SK-N-SH (cell line): ENCODE measurements around the gene SLCO3A1. TPM values are rescaled to one million over a fixed set of nuclear protein-coding genes. Genes with fewer than 3 reads are reported as not detected.

Experiments
- CTCF ChIA-PET: fragments of 300-600, 350-600 bp; formaldehyde crosslinking; extraction: SDS; loops from one replicate; lab custom pipeline; 2021; lab: Yijun Ruan, JAX
- POLR2A ChIA-PET: fragments of 350-600 bp; sonication (Branson Sonifier 250); formaldehyde crosslinking; extraction: SDS; loops from one replicate; lab custom pipeline; 2020; ENCODE audit warnings: antibody characterized with exemption, inconsistent platforms; lab: Yijun Ruan, JAX
- DNase-seq: peaks from one replicate; pipeline ENCODE4 v3.0.0; 2012
- H2AFZ ChIP-seq: fragments of 200-600 bp; sonication (generic); 2 replicates; pipeline ENCODE4 v1.8.1; 2016; ENCODE audit warnings: antibody characterized with exemption, mild to moderate bottlenecking, low read depth
- H3F3A ChIP-seq: fragments of 200-600 bp; sonication (generic); replicated peaks from 2 replicates; pipeline ENCODE3; 2016; ENCODE audit warnings: antibody characterized with exemption, mild to moderate bottlenecking; ENCODE audit not compliant: insufficient read depth
- H3K27ac ChIP-seq, 2 experiments: fragments of 200-500 bp in 1 of 2; fragments of 200-600 bp in 1 of 2; sonication (Bioruptor generic) in 1 of 2; sonication (generic), shearing (Covaris generic) in 1 of 2; 2 replicates each; pipeline versions ENCODE4 v1.5.1 to v1.6.1; 2014 to 2016; ENCODE audit warnings: low read depth in 2 of 2, inconsistent platforms in 1 of 2, low read length in 1 of 2, mild to moderate bottlenecking in 1 of 2, mixed read lengths in 1 of 2
- H3K27me3 ChIP-seq: fragments of 200-600 bp; sonication (generic), shearing (Covaris generic); 2 replicates; pipeline ENCODE4 v1.6.1; 2016; ENCODE audit warnings: mixed run types; ENCODE audit not compliant: insufficient read depth
- H3K36me3 ChIP-seq, 2 experiments: fragments of 200-500 bp in 1 of 2; fragments of 200-600 bp in 1 of 2; sonication (Bioruptor generic) in 1 of 2; sonication (generic) in 1 of 2; replicated peaks in 1 of 2; 2 replicates each; pipeline versions ENCODE3 to v1.5.1; 2014 to 2016; ENCODE audit warnings: low read length in 1 of 2, mild to moderate bottlenecking in 1 of 2; ENCODE audit not compliant: insufficient read depth in 2 of 2, control insufficient read depth in 1 of 2
- H3K4me1 ChIP-seq, 2 experiments: fragments of 200-500 bp in 1 of 2; fragments of 200-600 bp in 1 of 2; sonication (Bioruptor generic) in 1 of 2; sonication (generic), shearing (Covaris generic) in 1 of 2; 2 replicates each; pipeline versions ENCODE4 v1.5.1 to v1.6.1; 2014 to 2016; ENCODE audit warnings: low read depth in 1 of 2, low read length in 1 of 2, mixed run types in 1 of 2; ENCODE audit not compliant: insufficient read depth in 2 of 2, control insufficient read depth in 1 of 2
- H3K4me2 ChIP-seq: fragments of 200-600 bp; sonication (generic), shearing (Covaris generic); 2 replicates; pipeline ENCODE4 v1.6.1; 2017; ENCODE audit warnings: mixed run types
- H3K4me3 ChIP-seq, 2 experiments: fragments of 200-500 bp in 1 of 2; fragments of 200-600 bp in 1 of 2; sonication (Bioruptor generic) in 1 of 2; sonication (generic), shearing (Covaris generic) in 1 of 2; 2 replicates each; pipeline versions ENCODE4 v1.5.1 to v1.8.1; 2014 to 2016; ENCODE audit warnings: low read depth in 2 of 2, inconsistent platforms in 1 of 2, low read length in 1 of 2, mild to moderate bottlenecking in 1 of 2, mixed read lengths in 1 of 2, moderate library complexity in 1 of 2
- H3K79me2 ChIP-seq: fragments of 200-600 bp; sonication (generic); 2 replicates; pipeline ENCODE4 v1.8.1; 2017; ENCODE audit warnings: mild to moderate bottlenecking; ENCODE audit not compliant: insufficient read depth
- H3K9ac ChIP-seq: fragments of 200-600 bp; sonication (generic); 2 replicates; pipeline ENCODE4 v1.6.1; 2017; ENCODE audit warnings: mixed run types
- H3K9me2 ChIP-seq: fragments of 200-600 bp; sonication (generic); 2 replicates; pipeline ENCODE4 v1.6.1; 2017; ENCODE audit warnings: mixed run types
- H3K9me3 ChIP-seq: fragments of 200-600 bp; sonication (generic); 2 replicates; pipeline ENCODE4 v1.6.1; 2017; ENCODE audit warnings: mixed run types, mild to moderate bottlenecking, moderate library complexity
- H4K20me1 ChIP-seq: fragments of 200-600 bp; sonication (generic); 2 replicates; pipeline ENCODE4 v1.6.1; 2017; ENCODE audit warnings: mild to moderate bottlenecking, mixed run types; ENCODE audit not compliant: insufficient read depth
- ELF1 ChIP-seq: IDR thresholded peaks from 2 replicates; pipeline ENCODE4 v1.4.0; 2012
- EZH2phosphoT487 ChIP-seq: fragments of 200-600 bp; sonication (generic); IDR thresholded peaks from 2 replicates; pipeline ENCODE4 v1.6.1; 2017; ENCODE audit warnings: low read depth, mixed run types, mild to moderate bottlenecking, antibody characterized with exemption, moderate library complexity, borderline replicate concordance
- GATA2 ChIP-seq: sonication (generic); formaldehyde crosslinking; IDR thresholded peaks from 2 replicates; pipeline ENCODE4 v1.5.0; 2020; ENCODE audit warnings: mild to moderate bottlenecking, missing genetic modification reagents
- JUND ChIP-seq: IDR thresholded peaks from 2 replicates; pipeline ENCODE4 v1.4.0; 2012
- NFIC ChIP-seq: IDR thresholded peaks from 2 replicates; pipeline ENCODE4 v1.4.0; 2012; ENCODE audit warnings: borderline replicate concordance
- NRF1 ChIP-seq: IDR thresholded peaks from 2 replicates; pipeline ENCODE4 v1.6.1; 2012; ENCODE audit warnings: low read depth, mild to moderate bottlenecking, low read length
- POLR2AphosphoS5 ChIP-seq: IDR thresholded peaks from 2 replicates; pipeline ENCODE4 v1.6.1; 2012; ENCODE audit warnings: low read depth, low read length
- RAD21 ChIP-seq: IDR thresholded peaks from 2 replicates; pipeline ENCODE4 v1.6.1; 2012; ENCODE audit warnings: mild to moderate bottlenecking, low read length
- RXRA ChIP-seq: IDR thresholded peaks from 2 replicates; pipeline ENCODE4 v1.4.0; 2012; ENCODE audit warnings: low read depth, mild to moderate bottlenecking, borderline replicate concordance
- TCF12 ChIP-seq: IDR thresholded peaks from 2 replicates; pipeline ENCODE4 v1.4.0; 2012
- TEAD4 ChIP-seq: IDR thresholded peaks from 2 replicates; pipeline ENCODE4 v1.4.0; 2012; ENCODE audit warnings: mild to moderate bottlenecking, borderline replicate concordance; ENCODE audit not compliant: insufficient read depth
- WGBS: methylation state at CpG from one replicate; pipeline ENCODE4 v1.1.6; 2017; ENCODE audit warnings: low lambda C conversion rate; 5-methylcytosine and 5-hydroxymethylcytosine counted together
- polyA plus RNA-seq, 3 experiments: library from polyadenylated mRNA; depleted of rRNA; stranded (reverse); fragments of >200 nt; gene quantifications; 2 replicates each; pipeline ENCODE4 v1.2.3, GENCODE V29; 2012
- TF ChIP-seq, protein P1 (sequence below): fragments of 150-350 bp; IDR thresholded peaks from 2 replicates; pipeline ENCODE4 v1.6.1; 2017; ENCODE audit warnings: antibody characterized with exemption, low read length, low read depth, borderline replicate concordance
- TF ChIP-seq, protein P2 (sequence below): IDR thresholded peaks from 2 replicates; pipeline ENCODE4 v1.4.0; 2012; ENCODE audit warnings: low read depth, borderline replicate concordance
- TF ChIP-seq, protein P3 (sequence below): IDR thresholded peaks from 2 replicates; pipeline ENCODE4 v1.4.0; 2012; ENCODE audit warnings: low read depth, borderline replicate concordance
- TF ChIP-seq, protein P4 (sequence below): IDR thresholded peaks from 2 replicates; pipeline ENCODE4 v1.6.1; 2012; ENCODE audit warnings: mild to moderate bottlenecking, low read depth, low read length, moderate library complexity

The SLCO3A1 gene
- polyA plus RNA-seq, 1 of the 3 experiments (the other 2 are of a cell fraction) = 19.7 TPM

DNA sequence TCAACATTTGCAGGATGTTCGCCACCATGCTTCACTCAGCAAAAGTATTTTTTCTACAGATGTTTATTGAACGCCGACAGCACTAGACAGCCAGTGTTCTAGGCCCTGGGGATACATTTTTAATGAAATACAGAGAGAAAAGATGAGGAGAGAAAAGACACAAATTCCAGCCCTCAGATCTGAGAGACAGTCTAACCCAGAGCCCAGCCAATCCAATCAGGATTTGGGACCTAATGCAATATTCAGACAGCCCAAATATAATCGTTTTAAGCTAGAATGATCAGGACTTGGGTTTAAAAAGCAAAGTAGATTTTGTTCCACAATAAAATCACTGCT is 174.8 kb downstream of the SLCO3A1 start:
- no peak overlapping the region for H2AFZ ChIP-seq
- H3K4me1 ChIP-seq = peaks cover 0 to 16% of the 10 kb centered on the region in 2 experiments; a peak in 1 of 4 replicates
- peak overlapping the region in 1 of 2 experiments; percentile 53; a peak in 2 of 4 replicates for H3K27ac ChIP-seq
- H3K27me3 ChIP-seq = no peaks in the 10 kb centered on the region
- H3K9me2 ChIP-seq = no peaks in the 10 kb centered on the region
- no peaks in the 10 kb centered on the region for H3K36me3 ChIP-seq
- DNase-seq = peak; percentile 32
- H3K4me2 ChIP-seq = no peak overlapping the region
- POLR2A ChIA-PET = no interaction called here
- TF ChIP-seq NRF1 (no peak), TEAD4 (no peak), ELF1 (no peak), RAD21 (no peak), TCF12 (no peak), POLR2AphosphoS5 (no peak)
- TF ChIP-seq, protein P1, sequence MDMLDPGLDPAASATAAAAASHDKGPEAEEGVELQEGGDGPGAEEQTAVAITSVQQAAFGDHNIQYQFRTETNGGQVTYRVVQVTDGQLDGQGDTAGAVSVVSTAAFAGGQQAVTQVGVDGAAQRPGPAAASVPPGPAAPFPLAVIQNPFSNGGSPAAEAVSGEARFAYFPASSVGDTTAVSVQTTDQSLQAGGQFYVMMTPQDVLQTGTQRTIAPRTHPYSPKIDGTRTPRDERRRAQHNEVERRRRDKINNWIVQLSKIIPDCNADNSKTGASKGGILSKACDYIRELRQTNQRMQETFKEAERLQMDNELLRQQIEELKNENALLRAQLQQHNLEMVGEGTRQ = no peak
- TF ChIP-seq, protein P2, sequence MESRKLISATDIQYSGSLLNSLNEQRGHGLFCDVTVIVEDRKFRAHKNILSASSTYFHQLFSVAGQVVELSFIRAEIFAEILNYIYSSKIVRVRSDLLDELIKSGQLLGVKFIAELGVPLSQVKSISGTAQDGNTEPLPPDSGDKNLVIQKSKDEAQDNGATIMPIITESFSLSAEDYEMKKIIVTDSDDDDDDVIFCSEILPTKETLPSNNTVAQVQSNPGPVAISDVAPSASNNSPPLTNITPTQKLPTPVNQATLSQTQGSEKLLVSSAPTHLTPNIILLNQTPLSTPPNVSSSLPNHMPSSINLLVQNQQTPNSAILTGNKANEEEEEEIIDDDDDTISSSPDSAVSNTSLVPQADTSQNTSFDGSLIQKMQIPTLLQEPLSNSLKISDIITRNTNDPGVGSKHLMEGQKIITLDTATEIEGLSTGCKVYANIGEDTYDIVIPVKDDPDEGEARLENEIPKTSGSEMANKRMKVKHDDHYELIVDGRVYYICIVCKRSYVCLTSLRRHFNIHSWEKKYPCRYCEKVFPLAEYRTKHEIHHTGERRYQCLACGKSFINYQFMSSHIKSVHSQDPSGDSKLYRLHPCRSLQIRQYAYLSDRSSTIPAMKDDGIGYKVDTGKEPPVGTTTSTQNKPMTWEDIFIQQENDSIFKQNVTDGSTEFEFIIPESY = no peak
- TF ChIP-seq, all 33 proteins: peak for 0
- Histone ChIP-seq H3K4me3 (no peak overlapping the region), H3K9ac (no peak overlapping the region), H3F3A (no peaks in the 10 kb centered on the region), H3K79me2 (peaks cover 3% of the 10 kb centered on the region; the same call in 1 of the 2 replicates), H4K20me1 (no peaks in the 10 kb centered on the region; the same call in 1 of the 2 replicates), H3K9me3 (no peaks in the 10 kb centered on the region)
- CTCF ChIA-PET = interaction anchor here (0.7 to 1.5 kb wide), 3 partner anchors 9 to 33 kb away, joined by 3 read pairs; no protein-coding TSS in a partner anchor
- WGBS = 44% methylated on average over 4 of the region's 4 CpGs

DNA sequence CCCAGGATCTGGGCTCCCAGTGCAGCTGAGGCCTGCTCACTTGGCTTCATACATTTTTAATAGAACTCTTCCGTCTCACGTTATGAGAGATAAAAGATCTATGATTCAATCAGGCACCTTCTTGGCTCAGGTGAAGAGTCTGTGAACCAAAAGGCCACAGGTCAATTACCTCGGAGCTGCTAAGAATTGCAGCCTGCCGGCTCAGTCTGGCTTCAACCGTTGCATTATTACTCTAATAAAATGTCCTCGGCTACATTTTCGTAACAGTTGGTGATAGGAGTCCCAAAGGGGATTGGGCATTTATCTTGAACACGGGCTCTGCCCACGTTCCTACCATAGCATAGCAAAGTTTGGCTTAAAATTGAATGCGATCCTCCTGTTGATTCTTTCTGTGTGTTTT is 176.3 kb downstream of the SLCO3A1 start:
- WGBS = 84% methylated on average over 10 of the region's 10 CpGs
- peaks cover 4% of the 10 kb centered on the region; the same call in 1 of the 2 replicates for H4K20me1 ChIP-seq

More for the DNA sequence above, 176.3 kb downstream of the SLCO3A1 start:
- Histone ChIP-seq H3K79me2 (peaks cover 3% of the 10 kb centered on the region; the same call in 1 of the 2 replicates), H3K9ac (no peak overlapping the region), H3K36me3 (no peaks in the 10 kb centered on the region), H3K27me3 (no peaks in the 10 kb centered on the region), H3K9me3 (no peaks in the 10 kb centered on the region), H3K4me1 (peaks cover 0 to 16% of the 10 kb centered on the region in 2 experiments; a peak in 1 of 4 replicates), H3K4me3 (no peak overlapping the region), H3K4me2 (no peak overlapping the region), H3K27ac (no peak overlapping the region), H3K9me2 (no peaks in the 10 kb centered on the region), H3F3A (no peaks in the 10 kb centered on the region), H2AFZ (no peak overlapping the region)
- TF ChIP-seq, protein P3, sequence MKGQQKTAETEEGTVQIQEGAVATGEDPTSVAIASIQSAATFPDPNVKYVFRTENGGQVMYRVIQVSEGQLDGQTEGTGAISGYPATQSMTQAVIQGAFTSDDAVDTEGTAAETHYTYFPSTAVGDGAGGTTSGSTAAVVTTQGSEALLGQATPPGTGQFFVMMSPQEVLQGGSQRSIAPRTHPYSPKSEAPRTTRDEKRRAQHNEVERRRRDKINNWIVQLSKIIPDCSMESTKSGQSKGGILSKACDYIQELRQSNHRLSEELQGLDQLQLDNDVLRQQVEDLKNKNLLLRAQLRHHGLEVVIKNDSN = no peak
- TF ChIP-seq RXRA (no peak), NFIC (no peak), TEAD4 (no peak), JUND (no peak), EZH2phosphoT487 (no peak), GATA2 (no peak)
- TF ChIP-seq, protein P1 = no peak
- TF ChIP-seq, protein P4, sequence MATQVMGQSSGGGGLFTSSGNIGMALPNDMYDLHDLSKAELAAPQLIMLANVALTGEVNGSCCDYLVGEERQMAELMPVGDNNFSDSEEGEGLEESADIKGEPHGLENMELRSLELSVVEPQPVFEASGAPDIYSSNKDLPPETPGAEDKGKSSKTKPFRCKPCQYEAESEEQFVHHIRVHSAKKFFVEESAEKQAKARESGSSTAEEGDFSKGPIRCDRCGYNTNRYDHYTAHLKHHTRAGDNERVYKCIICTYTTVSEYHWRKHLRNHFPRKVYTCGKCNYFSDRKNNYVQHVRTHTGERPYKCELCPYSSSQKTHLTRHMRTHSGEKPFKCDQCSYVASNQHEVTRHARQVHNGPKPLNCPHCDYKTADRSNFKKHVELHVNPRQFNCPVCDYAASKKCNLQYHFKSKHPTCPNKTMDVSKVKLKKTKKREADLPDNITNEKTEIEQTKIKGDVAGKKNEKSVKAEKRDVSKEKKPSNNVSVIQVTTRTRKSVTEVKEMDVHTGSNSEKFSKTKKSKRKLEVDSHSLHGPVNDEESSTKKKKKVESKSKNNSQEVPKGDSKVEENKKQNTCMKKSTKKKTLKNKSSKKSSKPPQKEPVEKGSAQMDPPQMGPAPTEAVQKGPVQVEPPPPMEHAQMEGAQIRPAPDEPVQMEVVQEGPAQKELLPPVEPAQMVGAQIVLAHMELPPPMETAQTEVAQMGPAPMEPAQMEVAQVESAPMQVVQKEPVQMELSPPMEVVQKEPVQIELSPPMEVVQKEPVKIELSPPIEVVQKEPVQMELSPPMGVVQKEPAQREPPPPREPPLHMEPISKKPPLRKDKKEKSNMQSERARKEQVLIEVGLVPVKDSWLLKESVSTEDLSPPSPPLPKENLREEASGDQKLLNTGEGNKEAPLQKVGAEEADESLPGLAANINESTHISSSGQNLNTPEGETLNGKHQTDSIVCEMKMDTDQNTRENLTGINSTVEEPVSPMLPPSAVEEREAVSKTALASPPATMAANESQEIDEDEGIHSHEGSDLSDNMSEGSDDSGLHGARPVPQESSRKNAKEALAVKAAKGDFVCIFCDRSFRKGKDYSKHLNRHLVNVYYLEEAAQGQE = no peak
- POLR2A ChIA-PET = no interaction called here
- CTCF ChIA-PET = no interaction called here
- DNase-seq = no peak
